Stimulated activated CD8-positive, alpha-beta memory T cell treated with anti-CD3 and anti-CD28 coated beads, Interleukin-4, amount 100 ng/mL, for 1 hour (primary cell): ENCODE measurements around the gene SMARCD3.

ENCODE experiments used
- DNase-seq, 2 donors: peaks; one replicate each; pipeline ENCODE4 v3.0.0-alpha.2; 2020; ENCODE audit warnings: low read depth in 2 of 2, low spot score in 1 of 2

The SMARCD3 gene

GRCh38 chr7:151237244-151238189 lies 11.0 kb downstream of the SMARCD3 start:
- no peak for DNase-seq

DNA sequence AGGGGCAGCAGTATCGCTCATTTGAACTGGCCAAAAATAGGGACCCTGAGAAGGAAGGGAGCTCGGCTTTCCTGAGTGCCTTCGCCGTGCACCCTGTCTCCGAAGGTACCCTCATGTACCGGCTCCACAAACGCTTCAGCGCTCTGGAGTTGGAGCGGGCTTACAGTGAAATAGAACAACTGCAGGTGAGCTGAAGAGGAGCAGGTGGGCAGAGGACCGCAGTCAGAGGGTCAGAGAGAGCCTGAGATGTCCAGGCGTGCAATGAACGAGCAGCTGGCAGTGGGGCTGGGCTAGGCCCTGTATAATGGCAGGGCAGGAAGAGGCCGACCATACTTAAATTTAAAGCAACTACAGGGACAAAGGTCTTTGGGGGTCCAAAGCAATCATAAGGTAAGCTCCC lies 12.1 kb downstream of the SMARCD3 start:
- no peak for DNase-seq

- DNase-seq, result no peak
These were observed 13.3 kb downstream of the SMARCD3 start for GRCh38 chr7:151235091-151235787.

- DNase-seq, result no peak
These were observed 14.7 kb downstream of the SMARCD3 start for GRCh38 chr7:151233804-151234203.

DNA sequence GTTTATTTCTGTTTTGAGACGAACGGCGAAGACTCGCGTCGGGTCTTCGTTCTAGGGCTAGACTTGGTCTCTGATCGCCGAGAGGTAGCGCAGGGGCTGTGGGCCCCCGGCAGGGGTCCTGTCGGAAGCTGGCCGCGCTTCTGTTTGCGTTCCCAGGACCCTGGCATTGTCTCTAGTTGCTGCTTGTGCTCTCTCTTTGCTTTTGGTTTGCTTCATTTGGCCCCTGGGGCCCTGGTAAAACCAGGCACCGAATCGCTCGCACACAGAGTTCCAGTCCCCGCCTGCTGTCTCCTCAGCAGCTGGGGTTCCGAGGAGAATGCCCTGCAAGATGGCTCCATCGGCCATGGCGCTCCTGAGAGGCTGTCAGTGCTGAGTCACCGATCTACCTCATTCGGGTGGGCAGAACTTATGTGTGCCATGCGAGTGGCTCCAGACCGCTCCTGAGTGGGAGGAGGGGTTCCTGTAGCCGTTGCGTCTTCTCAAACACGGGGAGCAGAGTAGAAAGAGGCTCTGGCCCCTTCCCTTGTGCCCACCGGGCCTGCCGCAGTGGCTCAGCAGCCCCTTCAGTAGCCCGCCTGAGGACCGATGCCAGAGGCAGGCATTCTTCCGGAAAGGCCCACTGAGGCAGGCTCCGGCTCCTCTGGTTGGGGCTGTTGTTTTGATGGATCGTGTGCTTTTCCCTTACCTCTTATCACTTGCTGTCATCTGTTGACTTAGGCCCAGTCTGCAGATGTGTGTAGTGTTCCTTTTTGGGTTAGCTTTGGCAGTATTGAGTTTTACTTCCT lies 15.4 kb downstream of the SMARCD3 start:
- peak in 1 of 2 donors; percentile 52 for DNase-seq

GRCh38 chr7:151232091-151232916 lies 16.2 kb downstream of the SMARCD3 start, which contains the start of gene CHPF2:
CHPF2 (plus strand) TSS chr7:151232483; CDS start chr7:151234012, 1,529 bp downstream.
- peak; percentile 76 to 85 for DNase-seq

- DNase-seq, result no peak
These were observed 17.4 kb downstream of the SMARCD3 start for GRCh38 chr7:151231080-151231479.

DNA sequence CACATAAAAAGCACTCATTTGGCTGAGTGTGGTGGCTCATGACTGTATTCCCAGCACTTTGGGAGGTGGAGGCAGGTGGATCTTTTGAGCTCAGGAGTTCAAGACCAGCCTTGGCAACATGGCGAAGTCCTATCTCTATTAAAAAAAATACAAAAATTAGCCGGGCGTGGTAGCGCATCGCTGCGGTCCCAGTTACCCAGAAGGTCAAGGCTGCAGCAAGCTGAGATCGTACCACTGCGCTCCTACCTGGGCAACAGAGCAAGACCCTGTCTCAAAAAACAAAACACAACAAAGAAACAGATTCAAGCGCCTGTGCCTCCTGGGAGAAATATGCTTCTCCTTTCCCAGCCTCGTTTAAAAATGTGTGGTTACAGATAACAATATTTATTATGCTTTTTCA lies 19.2 kb downstream of the SMARCD3 start:
- DNase-seq, result no peak

- DNase-seq, result no peak
These were observed 20.2 kb downstream of the SMARCD3 start for GRCh38 chr7:151228024-151228866.

DNA sequence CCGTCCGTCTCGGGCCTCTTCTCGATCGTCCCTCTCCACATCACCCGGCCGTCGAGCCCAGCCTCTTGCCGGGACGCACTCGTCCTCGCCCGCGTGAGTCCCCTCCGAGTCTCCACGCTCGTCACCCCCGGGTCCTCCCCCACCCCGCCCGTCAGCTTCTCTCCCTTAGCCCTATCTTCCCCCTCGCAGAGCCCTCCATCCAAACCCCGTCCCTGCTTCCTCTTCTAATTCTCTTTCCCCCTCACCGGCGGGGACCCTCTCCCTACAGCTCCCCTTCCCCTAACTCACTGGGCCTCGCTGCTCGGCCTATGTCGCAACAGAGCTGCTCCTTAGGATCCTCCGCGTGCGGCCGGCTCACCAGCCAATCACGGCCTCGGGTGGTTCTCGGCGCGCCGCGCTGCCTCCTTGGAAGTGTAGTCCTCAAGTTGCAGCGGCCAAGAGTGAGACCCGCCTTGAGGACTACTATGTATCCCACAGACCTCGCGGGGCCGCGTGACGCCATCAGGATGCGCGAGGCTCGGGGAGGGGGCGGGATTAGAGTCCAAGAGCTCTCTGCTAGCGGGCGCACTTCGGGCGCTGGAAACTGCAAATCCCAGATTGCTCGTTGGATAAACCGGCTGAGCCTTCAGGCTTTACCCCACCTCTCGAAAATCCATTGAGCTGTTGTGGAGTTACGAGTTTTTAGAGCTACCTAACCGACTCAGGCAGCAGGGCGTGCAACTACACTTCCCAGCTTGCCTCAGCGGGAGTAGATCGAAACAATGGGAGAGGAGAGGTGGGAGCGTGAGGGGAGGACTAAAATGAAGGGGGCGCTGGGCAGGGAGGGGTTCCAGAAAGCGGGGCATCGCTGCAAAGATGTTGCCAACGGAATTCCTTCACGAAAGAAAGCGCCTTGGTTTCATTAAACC lies 21.4 kb downstream of the SMARCD3 start, which contains the start of gene ABCF2:
ABCF2 (minus strand) TSS at position 331 of the 908 bp plus-strand sequence. CDS start 747 bp downstream, outside the sequence.
- peak; percentile 96 to 97 for DNase-seq

DNA sequence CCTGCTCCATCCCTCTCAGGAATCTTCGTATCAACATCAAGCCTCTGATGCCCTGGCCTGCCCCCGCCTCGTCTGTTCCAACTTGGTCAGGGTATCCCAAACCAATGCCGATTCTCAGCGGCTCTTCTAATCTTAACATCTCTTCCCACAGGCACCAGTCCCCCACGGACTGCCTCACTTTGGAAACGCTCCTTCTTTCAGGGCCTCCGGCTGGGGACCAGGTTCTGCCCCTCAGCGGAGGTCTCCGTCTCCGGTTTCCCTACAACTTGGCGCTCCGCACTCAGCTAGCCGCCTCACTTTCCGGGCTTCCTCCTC lies 22.0 kb downstream of the SMARCD3 start:
- no peak for DNase-seq

DNA sequence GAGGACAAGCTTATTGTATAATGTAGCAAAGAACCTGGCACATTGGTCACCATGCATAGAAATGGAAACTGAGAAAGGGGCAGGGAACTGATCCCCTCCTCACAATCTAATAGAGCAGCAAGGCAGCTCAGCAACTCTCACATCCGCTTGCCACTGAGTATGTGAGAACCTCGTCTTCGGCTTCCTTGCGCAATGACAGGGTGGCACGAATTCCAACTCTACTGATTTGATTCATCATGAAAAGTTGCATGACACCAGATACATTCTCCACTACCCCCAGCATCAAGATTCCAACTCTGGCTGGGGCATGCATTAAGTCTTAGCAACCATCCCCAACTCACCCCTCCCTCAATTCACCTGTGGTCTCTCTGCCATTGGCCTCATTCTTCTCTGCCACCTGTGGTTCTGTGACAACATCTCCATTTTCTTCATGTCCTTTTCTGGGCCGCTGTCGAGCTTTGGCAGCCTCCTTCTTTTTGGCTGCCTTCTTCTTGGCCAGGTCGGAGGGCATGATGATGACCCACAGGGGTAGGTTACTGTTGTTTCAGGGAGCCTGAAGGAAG lies 22.5 kb downstream of the SMARCD3 start:
- DNase-seq, result no peak

- DNase-seq, result no peak
These were observed 24.8 kb downstream of the SMARCD3 start for GRCh38 chr7:151223728-151224127.

DNA sequence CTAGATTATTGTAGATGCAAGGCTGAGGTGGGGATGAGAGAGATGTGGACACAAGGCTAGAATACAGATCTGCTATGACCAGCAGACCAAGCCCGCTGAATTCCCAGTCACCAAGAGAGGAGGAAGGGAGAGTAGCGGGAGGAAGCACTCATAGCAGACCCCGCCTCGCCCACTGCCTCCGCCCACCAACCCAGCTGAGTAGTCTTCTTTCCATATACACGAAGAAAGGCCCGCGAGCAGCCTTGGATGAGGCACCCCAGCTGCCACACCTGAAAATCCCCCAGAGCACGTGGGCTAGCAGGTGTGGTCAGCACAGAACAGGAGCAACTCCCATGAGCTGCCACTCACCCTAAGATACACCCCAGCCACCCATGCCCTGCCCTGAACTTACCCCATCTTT lies 30.3 kb downstream of the SMARCD3 start:
- DNase-seq, result no peak

DNA sequence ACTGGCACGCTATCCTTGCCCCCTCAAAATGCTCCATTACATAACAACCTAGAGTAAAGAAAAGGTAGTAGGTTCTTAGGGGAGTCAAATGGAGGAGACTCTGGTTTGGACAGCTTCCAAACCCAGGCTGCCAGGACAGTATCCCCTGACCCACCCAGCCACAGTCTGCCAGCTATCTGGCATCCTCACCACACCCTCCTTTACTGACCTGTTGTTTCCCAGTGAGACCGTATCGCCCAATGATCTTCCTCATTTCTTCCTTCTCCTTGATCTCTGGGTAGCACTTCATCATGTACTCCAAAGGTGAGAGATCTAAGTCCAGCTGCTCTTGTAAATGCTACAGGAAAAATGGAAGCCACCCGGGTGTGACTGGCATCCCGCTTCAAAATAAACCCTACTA lies 33.1 kb downstream of the SMARCD3 start:
- DNase-seq, result no peak

DNA sequence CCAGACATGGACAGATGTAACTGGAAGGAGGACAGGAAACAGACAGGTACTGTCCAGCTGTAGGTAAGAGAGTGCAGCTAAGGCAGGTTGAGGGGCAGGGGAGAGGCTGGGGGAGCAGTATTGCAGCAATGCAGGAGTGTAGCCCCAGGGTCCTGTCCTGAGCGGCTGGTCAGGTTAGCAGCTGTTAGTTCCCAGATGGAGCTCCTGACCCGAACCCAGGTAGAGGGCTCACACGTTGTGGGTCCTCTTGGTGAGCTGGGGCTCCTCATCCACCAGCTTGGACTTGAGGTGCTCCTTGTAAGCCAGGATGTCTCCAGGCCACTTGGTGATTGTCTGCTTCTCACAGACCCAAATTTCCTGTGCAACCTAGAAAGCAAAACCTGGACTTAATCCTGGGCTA lies 34.7 kb downstream of the SMARCD3 start:
- no peak for DNase-seq

DNA sequence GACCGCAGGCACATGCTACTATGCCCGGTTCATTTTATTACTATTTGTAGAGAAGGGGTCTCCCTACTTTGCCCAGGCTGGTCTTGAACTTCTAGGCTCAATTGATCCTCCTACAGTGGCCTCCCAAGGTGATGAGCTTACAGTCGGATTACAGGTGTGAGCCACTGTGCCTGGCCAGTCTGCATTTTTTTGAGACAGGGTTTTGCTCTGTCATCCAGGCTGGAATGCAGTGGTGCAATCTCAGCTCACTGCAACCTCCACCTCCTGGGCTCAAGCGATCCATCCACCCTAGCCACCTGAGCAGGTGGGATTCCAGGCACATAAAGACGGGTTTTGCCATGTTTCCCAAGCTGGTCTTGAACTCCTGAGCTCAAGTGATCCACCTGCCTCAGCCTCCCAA lies 35.9 kb downstream of the SMARCD3 start:
- no peak for DNase-seq

- DNase-seq, result no peak
These were observed 37.2 kb downstream of the SMARCD3 start for GRCh38 chr7:151211155-151211772.
